ENCODE results near the gene CDC25B. TPM values are rescaled to one million over a fixed set of nuclear protein-coding genes. Genes with fewer than 3 reads are reported as not detected.

Gene CDC25B
- total RNA-seq, 3 donors from 2014 or later (not counting 1 experiment from before 2014, with no cell fraction given) = 123 to 147 (median 143) TPM

DNA sequence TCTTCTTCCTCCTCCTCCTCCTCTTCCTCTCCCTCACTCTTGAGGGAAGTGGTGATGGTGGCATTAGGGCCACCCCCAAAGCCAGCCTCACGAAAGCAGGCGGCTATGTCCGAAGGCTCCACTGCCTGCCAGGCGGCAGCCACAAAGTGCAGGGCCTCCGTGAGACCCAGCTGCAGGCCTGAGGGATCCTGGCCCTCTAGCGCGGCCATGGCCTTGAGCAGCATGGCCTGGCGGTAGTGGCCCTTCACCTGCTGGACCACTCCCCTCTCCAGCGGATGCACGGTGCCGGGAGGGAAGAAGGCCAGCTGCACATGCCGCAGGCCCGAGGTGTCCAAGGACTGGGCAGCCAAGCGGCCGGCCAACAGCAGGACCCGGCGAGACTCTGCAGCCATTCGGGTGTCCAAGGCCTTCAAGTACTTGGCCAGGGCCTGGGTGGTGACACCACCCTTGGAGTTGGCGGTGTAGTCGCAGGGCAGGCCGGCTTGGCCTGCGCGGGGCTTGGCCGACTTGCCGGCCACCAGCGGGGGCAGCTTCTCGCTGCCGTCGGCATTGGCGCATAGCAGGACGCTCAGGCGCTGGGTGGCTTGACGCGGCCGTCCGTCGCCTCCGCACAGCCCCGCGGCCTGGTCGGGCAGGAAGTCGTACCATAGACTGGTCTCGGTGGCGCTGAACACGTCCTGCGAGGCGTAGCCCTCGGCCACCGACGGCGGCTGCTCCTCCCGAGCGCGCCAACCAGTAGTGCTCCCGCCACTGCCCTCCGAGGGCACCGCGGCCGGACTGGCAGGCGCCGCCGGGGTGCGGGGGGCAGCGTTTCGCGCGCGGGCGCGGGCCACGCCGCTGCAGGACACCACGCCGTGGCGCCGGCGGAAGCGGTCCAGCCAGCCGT is 10.6 kb upstream of the CDC25B start:
- 72% methylated on average over 79 of the region's 79 CpGs for WGBS (ENCODE audit: insufficient coverage)
- Mint-ChIP-seq H3K4me3 (peak overlapping the region; percentile 75), H3K36me3 (no peaks in the 10 kb centered on the region), H3K4me1 (peaks cover 30 to 57% of the 10 kb centered on the region in 2 donors), H3K27me3 (ENCODE audit: low read depth in 2 of 2) (no peaks in the 10 kb centered on the region), H3K9me3 (no peaks in the 10 kb centered on the region), H3K27ac (peak overlapping the region; percentile 69 to 74)
- no peaks in the 10 kb centered on the region for H3K9me3 ChIP-seq (ENCODE audit: control insufficient read depth, insufficient read depth, low read length)
- no peaks in the 10 kb centered on the region for H3K36me3 ChIP-seq (ENCODE audit: control insufficient read depth, insufficient read depth, low read length)
- TF ChIP-seq, protein P1, sequence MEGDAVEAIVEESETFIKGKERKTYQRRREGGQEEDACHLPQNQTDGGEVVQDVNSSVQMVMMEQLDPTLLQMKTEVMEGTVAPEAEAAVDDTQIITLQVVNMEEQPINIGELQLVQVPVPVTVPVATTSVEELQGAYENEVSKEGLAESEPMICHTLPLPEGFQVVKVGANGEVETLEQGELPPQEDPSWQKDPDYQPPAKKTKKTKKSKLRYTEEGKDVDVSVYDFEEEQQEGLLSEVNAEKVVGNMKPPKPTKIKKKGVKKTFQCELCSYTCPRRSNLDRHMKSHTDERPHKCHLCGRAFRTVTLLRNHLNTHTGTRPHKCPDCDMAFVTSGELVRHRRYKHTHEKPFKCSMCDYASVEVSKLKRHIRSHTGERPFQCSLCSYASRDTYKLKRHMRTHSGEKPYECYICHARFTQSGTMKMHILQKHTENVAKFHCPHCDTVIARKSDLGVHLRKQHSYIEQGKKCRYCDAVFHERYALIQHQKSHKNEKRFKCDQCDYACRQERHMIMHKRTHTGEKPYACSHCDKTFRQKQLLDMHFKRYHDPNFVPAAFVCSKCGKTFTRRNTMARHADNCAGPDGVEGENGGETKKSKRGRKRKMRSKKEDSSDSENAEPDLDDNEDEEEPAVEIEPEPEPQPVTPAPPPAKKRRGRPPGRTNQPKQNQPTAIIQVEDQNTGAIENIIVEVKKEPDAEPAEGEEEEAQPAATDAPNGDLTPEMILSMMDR (IDR thresholded peaks at IDR 0.05) = no peak
- H3K4me3 ChIP-seq (ENCODE audit: low read length) = peak overlapping the region; percentile 46
- intact Hi-C loops (cut with micrococcal nuclease) = loop anchor here (2.0 to 10.0 kb wide), 2 partner anchors 69 to 299 kb away; no protein-coding TSS in a partner anchor
- H3K4me1 ChIP-seq (ENCODE audit: control insufficient read depth, insufficient read depth, low read length) = peaks cover 34% of the 10 kb centered on the region
- H3K27me3 ChIP-seq (ENCODE audit: control insufficient read depth, insufficient read depth, low read length) = no peaks in the 10 kb centered on the region
- no peak overlapping the region for H3K27ac ChIP-seq (ENCODE audit: low read length)
- DNase-seq (no peak), ATAC-seq (no peak)

DNA sequence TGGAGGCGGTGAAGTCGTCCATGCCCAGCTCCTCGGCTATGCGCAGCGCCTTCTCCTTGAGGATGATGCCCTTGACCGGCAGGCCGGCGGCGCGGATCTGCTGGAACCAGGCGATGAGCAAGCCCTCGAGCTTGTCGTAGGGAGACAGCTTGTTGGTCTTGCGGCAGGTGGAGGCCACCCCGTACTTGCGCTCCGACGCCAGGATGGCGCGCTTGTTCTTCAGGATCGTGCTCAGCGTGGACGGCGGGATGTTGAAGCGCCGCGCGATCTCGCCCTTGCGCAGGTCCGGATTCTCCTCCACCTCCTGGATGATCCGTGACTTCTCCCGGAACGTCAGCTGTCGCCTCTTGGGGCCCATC is 10.0 kb upstream of the CDC25B start:
- ATAC-seq (peak; percentile 26 to 38 (median 32)), DNase-seq (peak in 1 of 2 donors; percentile 70)
- H3K4me3 ChIP-seq (ENCODE audit: low read length) = peak overlapping the region; percentile 46
- H3K9me3 ChIP-seq (ENCODE audit: control insufficient read depth, insufficient read depth, low read length) = no peaks in the 10 kb centered on the region
- no peaks in the 10 kb centered on the region for H3K36me3 Mint-ChIP-seq
- peak overlapping the region; percentile 48 to 51 for H3K27ac Mint-ChIP-seq
- no peaks in the 10 kb centered on the region for H3K27me3 ChIP-seq (ENCODE audit: control insufficient read depth, insufficient read depth, low read length)
- H3K9me3 Mint-ChIP-seq = no peaks in the 10 kb centered on the region
- TF ChIP-seq, protein P1 (IDR thresholded peaks at IDR 0.05) = no peak
- peak overlapping the region; percentile 84 for H3K4me3 Mint-ChIP-seq
- H3K4me1 Mint-ChIP-seq = peaks cover 23 to 51% of the 10 kb centered on the region in 2 donors
- no peaks in the 10 kb centered on the region for H3K36me3 ChIP-seq (ENCODE audit: control insufficient read depth, insufficient read depth, low read length)
- peak overlapping the region; percentile 57 for H3K27ac ChIP-seq (ENCODE audit: low read length)
- no peaks in the 10 kb centered on the region for H3K27me3 Mint-ChIP-seq (ENCODE audit: low read depth in 2 of 2)
- intact Hi-C loops (cut with micrococcal nuclease) = loop anchor here (2.0 to 10.0 kb wide), 2 partner anchors 69 to 299 kb away; no protein-coding TSS in a partner anchor
- H3K4me1 ChIP-seq (ENCODE audit: control insufficient read depth, insufficient read depth, low read length) = peaks cover 29% of the 10 kb centered on the region
- WGBS (ENCODE audit: insufficient coverage) = 6% methylated on average over 35 of the region's 35 CpGs

DNA sequence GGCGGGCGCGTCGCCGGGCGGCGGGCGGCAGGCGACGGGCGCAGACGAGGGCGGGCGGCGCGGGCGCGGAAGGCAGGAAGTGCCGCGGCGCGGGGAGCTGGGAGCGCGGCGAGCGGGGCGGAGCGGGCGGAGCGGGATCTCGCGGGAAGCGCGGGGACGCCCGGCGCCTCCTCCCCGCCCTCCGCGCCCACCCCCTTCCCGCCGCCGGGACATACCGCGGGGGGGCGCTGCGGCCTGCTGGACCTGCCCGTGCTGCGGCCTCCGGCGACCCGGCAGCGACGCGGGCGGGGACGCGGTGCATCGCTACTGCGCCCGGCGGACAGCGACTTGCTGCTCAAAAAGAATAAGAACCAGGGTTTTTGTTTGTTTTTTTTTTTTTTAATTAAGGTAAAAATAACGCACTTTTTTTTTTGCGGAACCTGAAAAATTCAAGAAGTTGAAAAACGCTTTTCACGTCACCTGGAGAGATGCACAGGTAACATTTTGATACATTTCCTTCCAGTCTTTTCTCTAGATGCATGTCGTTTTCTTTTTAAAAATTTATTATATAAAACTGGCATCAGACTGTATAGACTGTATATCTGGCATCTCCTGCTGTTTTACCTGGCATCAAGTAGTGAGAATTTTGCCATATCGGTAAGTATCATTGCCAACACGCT is 9.3 kb upstream of the CDC25B start, which contains the start of gene CENPB:
CENPB (minus strand) TSS at position 76 of the 659 bp plus-strand sequence. CDS start 257 bp downstream, outside the sequence.
- H3K9me3 Mint-ChIP-seq = no peaks in the 10 kb centered on the region
- Histone ChIP-seq H3K4me3 (ENCODE audit: low read length) (peak within 1 kb of the TSS; percentile 50), H3K4me1 (ENCODE audit: control insufficient read depth, insufficient read depth, low read length) (peaks cover 25% of the 10 kb centered on the region), H3K36me3 (ENCODE audit: control insufficient read depth, insufficient read depth, low read length) (no peaks in the 10 kb centered on the region), H3K27me3 (ENCODE audit: control insufficient read depth, insufficient read depth, low read length) (no peaks in the 10 kb centered on the region), H3K9me3 (ENCODE audit: control insufficient read depth, insufficient read depth, low read length) (no peaks in the 10 kb centered on the region), H3K27ac (ENCODE audit: low read length) (peak within 1 kb of the TSS; percentile 57)
- H3K27ac Mint-ChIP-seq = peak within 1 kb of the TSS; percentile 65 to 69
- WGBS (ENCODE audit: insufficient coverage) = 1% methylated on average over 65 of the region's 70 CpGs
- no peaks in the 10 kb centered on the region for H3K36me3 Mint-ChIP-seq
- peak; percentile 93 to 98 (median 95) for ATAC-seq
- peaks cover 18 to 44% of the 10 kb centered on the region in 2 donors for H3K4me1 Mint-ChIP-seq
- peak within 1 kb of the TSS; percentile 84 for H3K4me3 Mint-ChIP-seq
- TF ChIP-seq, protein P1 (IDR thresholded peaks at IDR 0.05) = peak; percentile 84
- intact Hi-C loops (cut with micrococcal nuclease) = loop anchor here (1.0 to 10.0 kb wide), 3 partner anchors 34 to 298 kb away; partner anchors contain the start of gene AP5S1
- peak; percentile 93 for DNase-seq
- H3K27me3 Mint-ChIP-seq (ENCODE audit: low read depth in 2 of 2) = no peaks in the 10 kb centered on the region
